Fibroblast of skin of left quadriceps (primary cell): ENCODE data around the gene SYNCRIP.
"Not testable (repeated sequence)": the region's sequence is repeated elsewhere in the genome, so short reads cannot be mapped to it uniquely, and the experiment has no call there.

Source experiments
- DNase-seq, 2 experiments: peaks; one replicate each; pipeline ENCODE4 v3.0.0-alpha.2; 2013; ENCODE audit warnings: low read depth in 2 of 2

Gene SYNCRIP

DNA sequence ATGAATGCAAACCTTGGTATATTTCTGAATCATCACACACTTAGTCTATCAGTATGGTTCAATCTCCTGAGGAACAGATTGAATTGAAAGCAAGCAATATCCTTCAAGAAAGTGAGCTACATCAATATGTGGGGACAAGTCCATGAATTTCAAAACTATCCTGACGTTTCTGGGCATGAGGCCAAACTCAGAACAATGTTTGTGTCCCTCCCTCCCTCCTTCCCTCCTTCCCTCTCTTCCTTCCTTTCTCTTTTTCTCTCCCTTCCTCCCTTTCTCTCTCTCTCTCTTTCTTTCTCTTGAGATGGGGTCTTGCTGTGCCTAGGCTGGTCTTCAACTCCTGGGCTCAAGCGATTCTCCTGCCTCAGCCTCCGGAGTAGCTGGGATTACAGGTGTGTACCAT is 27.9 kb upstream of the SYNCRIP start:
- no peak for DNase-seq

- no peak for DNase-seq
Measured at GRCh38 chr6:85669735-85670194, 27.1 kb upstream of the SYNCRIP start.

- no peak for DNase-seq
Measured at GRCh38 chr6:85662251-85662650, 19.6 kb upstream of the SYNCRIP start.

DNA sequence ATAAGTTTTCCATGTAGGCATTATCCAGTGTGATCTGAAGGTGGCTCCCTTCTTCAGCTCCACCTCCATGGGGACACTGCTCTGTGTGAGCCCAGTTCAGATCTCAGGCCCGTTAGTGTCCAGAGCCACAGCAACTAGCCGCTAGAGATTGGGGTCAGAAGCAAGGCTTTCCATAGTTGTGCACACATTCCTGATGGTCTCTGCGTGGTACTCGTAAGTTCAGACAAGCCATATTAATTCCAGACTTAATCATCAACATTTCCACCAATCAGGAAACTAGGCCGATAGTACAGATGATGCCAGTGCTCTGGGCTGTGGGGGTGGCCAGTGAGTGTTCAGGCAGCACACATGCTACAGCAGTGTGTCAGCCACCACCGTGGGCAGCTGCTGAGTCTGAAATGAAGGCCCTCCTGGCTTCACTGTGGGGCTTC is 17.5 kb upstream of the SYNCRIP start:
- DNase-seq = peak; percentile 83 to 84

DNA sequence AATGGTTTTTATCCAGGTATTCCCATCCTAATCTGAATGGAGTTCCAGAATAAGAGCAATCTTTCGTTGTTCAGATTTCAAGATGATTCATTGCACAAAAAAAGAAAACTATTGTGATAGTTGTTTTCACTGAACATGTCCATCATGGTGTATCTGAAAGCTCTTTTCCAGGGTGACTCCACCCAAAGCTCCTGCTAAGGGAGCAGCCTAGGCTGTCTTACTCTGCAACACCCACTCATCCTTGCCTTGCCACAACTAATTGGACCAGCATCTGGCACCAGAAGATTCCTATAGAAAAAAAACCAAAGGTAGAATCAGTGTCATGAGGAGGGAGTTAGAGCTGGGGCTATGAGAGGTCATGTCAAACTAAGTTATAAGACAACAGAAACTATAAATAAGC is 7.9 kb upstream of the SYNCRIP start:
- no peak for DNase-seq

- DNase-seq = no peak
Measured at GRCh38 chr6:85644279-85644762, 1.6 kb upstream of the SYNCRIP start.

- peak; percentile 94 for DNase-seq
Measured at GRCh38 chr6:85643537-85644278, 1.0 kb upstream of the SYNCRIP start.

GRCh38 chr6:85641897-85642773 is 551 bp downstream of the SYNCRIP start:
- DNase-seq = no peak

DNA sequence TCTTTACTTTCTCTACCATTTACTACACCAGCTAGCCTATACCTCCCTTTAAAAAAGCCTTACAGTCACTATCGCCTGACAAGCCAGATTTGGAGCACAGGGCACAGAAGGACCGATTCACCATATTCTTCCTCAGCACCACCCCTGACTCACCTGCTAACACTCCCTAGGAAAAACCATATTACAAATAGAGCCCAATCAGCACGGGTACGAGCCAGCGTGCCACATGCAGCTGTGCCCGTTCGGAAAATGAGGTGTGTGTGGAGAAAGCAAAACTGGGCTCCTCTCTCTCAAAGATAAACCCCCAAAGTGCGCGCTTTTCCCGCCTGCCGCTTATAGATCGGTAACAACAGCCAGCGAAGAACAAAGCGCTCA is 1.2 kb downstream of the SYNCRIP start:
- no peak for DNase-seq

GRCh38 chr6:85640821-85641220 is 1.9 kb downstream of the SYNCRIP start:
- no peak for DNase-seq

DNA sequence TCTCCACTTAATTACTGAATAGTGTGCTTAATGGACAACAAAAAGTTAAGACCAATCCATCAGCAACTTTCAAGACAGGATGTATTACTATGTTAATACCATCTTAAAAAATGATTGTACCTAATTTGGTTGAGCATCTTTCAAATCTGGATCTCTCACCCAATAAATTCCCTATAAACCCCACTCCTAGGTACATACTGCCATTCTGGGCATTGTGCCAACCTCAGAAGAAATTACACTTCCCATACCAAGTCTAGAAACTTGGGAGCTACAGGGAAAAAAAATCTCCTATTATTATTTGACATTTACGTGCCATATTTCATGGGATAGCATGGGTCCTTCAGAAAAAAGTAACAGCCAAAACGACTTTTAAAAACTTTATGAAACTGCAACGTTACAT is 5.1 kb downstream of the SYNCRIP start:
- no peak for DNase-seq

DNA sequence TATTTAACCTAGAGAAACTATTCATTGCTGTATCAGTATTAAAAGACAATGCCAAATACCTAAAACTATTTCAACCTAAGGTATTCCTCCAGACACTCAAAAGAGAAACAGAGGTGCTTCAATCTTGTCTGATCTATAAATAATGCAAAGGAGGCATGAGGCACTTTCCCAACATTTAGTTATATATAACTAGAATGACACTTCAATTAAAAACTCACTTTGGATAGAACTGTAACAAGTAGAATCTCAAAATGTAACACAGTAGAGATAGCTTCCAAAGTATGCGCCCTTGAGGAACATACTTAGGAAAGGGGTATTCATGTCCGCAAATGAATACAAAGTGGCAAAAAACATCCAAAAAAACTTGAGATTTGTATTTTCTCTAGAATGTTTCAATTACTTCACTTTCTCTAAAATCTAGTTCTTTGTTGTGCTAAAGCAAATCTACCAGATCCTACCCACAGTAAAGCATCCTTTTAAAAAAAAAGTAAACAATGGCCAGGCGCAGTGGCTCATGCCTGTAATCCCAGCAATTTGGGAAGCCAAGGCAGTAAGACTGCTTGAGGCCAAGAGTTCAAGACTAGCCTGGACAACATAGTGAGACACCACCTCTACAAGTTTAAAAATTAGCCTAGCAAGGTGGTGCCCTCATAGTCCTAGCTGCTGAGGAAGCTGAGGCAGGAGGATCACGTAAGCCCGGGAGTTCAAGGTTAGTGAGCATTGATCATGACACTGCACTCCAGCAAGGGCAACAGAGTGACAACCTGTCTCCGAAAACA is 10.3 kb downstream of the SYNCRIP start:
- DNase-seq = no peak

DNA sequence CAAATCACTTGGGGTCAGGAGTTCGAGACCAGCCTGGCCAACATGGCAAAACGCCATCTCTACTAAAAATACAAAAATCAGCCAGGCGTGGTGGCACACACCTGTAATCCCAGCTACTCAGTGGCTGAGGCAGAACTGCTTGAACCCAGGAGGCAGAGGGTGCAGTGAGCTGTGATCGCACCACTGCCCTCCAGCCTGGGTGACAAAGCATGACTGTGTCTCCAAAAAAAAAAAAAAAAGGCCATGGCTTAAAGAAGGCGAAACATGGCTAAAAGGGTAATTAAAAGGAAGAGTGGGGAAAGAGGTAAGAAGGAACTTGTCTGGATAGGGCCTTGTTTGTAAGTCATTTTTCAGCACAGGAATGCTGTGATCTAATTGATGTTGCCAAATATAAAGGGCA is 11.6 kb downstream of the SYNCRIP start:
- DNase-seq = not testable (repeated sequence)

DNA sequence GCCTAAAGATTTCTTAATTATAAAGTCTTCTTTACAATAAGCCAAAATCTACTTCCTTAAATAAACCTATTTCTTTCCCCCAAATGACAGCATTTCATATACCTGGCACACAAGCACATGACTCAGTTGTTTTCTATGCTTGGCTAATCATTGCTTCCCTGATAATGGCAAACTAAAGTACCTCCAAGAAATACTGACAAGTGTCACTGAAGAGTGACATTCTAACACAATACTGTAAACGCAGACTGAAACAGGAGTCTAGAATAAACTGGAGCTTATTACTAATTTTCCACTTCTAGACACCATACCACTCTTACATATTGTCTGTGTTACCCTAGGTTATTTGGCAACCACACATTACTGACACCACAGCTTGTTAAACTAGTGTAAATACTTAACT is 14.3 kb downstream of the SYNCRIP start:
- DNase-seq = no peak

- no peak for DNase-seq
Measured at GRCh38 chr6:85620308-85620707, 22.4 kb downstream of the SYNCRIP start.

DNA sequence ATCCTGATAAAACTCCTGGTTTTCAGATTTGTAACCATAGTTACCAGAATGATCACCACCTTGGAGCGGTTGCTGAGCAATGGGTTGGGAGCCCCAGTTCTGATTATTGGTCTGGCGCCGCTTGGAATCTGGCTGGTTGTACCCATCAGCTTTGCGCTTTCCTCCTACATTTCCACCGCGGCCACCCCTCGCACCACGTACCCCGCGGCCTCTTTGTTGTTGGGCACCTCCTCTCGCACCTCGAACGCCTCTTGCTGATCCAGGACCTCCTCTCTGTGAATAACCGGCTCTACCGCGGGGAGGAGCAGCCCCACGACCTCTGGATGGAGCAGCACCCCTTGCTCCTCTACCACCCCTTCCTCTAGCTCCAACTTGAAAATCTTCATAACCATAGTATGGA is 27.9 kb downstream of the SYNCRIP start:
- no peak for DNase-seq

GRCh38 chr6:85612690-85613474 is 29.8 kb downstream of the SYNCRIP start:
- DNase-seq = no peak

- no peak for DNase-seq
Measured at GRCh38 chr6:85610182-85610895, 32.3 kb downstream of the SYNCRIP start.

DNA sequence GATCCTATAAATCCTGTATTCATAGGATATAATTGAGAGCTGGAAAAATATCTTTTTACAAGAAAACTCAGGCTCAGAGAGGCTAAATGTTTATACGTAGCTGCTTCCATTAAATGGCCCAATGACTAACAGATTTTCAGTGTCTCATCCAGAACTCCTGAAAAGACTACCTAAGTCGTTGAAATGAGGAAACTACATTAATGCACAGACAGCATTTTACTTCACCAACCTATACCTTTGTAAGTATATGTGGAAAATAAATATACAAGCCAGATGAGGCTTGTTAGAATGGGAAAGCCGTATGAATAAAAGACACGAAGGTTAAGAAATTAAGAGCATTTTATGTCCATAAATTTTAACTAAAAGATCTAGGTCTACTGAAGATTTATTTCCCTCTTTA is 40.6 kb downstream of the SYNCRIP start:
- DNase-seq = no peak

- no peak for DNase-seq
Measured at GRCh38 chr6:85600713-85601313, 41.9 kb downstream of the SYNCRIP start.
